Body of pancreas (tissue), 4 donors: Measurements from ENCODE around the gene TGFBI.

ENCODE experiments used
- POLR2A ChIP-seq, 3 donors: fragments of 450-650 bp; IDR thresholded peaks; one replicate each; pipeline ENCODE4 v1.6.1; 2016; ENCODE audit warnings: antibody characterized with exemption in 3 of 3, mild to moderate bottlenecking in 2 of 3
- TF ChIP-seq, protein P1 (sequence below), 7 experiments: fragments of 450-650 bp in 4 of 7; fragments of 200-600 bp in 3 of 7; sonication (generic) in 3 of 7; IDR thresholded peaks; one replicate each; pipeline ENCODE4 v1.5.1; 2016 to 2019; ENCODE audit warnings: antibody characterized with exemption in 7 of 7

DNA sequence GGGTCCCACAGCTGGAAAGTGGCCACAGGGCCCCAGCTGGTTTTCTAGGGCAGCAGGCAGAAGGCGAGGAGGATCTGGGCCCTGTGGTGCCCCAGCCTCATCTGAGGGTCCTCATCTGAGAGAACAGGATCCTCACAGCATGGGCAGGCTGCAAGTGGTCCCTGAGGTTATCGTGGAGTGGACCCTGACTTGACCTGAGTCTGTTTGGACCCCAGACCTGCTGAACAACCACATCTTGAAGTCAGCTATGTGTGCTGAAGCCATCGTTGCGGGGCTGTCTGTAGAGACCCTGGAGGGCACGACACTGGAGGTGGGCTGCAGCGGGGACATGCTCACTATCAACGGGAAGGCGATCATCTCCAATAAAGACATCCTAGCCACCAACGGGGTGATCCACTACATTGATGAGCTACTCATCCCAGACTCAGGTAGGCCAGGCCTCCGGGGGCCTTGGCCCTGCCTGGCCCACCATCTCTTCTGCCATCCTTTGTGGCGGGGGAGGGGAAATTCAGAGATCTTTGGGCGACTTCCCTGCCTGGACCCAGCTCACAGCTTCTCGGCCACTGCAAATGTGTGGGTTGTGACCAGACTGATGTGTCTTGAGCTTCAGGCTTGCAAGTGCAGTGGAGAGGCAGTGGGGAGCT, 24.0 kb downstream of the TGFBI start:
- TF ChIP-seq, protein P1, sequence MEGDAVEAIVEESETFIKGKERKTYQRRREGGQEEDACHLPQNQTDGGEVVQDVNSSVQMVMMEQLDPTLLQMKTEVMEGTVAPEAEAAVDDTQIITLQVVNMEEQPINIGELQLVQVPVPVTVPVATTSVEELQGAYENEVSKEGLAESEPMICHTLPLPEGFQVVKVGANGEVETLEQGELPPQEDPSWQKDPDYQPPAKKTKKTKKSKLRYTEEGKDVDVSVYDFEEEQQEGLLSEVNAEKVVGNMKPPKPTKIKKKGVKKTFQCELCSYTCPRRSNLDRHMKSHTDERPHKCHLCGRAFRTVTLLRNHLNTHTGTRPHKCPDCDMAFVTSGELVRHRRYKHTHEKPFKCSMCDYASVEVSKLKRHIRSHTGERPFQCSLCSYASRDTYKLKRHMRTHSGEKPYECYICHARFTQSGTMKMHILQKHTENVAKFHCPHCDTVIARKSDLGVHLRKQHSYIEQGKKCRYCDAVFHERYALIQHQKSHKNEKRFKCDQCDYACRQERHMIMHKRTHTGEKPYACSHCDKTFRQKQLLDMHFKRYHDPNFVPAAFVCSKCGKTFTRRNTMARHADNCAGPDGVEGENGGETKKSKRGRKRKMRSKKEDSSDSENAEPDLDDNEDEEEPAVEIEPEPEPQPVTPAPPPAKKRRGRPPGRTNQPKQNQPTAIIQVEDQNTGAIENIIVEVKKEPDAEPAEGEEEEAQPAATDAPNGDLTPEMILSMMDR (IDR thresholded peaks at IDR 0.05) = no peak
- TF ChIP-seq POLR2A (IDR thresholded peaks at IDR 0.05) = no peak
